PC-9 (cell line): ENCODE data around the gene GPR183. TPM values are rescaled to one million over a fixed set of nuclear protein-coding genes. Genes with fewer than 3 reads are reported as not detected.

Source experiments
- BruUV-seq: library from RNA; stranded (reverse); fragments of 400-500 nt; replicated peaks from 2 replicates; lab custom pipeline; 2021; lab: Mats Ljungman, UMichigan
- CTCF ChIA-PET: fragments of 300-600 bp; sonication (Branson Sonifier 250); formaldehyde crosslinking; loops from one replicate; lab custom pipeline; 2022; ENCODE audit warnings: antibody characterized with exemption; lab: Charles Lee
- POLR2A ChIA-PET: fragments of 300-600 bp; sonication (Branson Sonifier 250); formaldehyde crosslinking; loops from one replicate; lab custom pipeline; 2022; ENCODE audit warnings: antibody characterized with exemption; ENCODE audit not compliant: unreplicated experiment; lab: Charles Lee
- DNase-seq, 2 experiments: peaks; one replicate each; pipeline versions ENCODE4 v3.0.0 to v3.0.0-alpha.2; 2015 to 2022; ENCODE audit warnings: mixed read lengths in 1 of 2
- H2AFZ ChIP-seq: fragments of 200-600 bp; sonication (generic); 2 replicates; pipeline ENCODE4 v1.8.1; 2017; ENCODE audit warnings: antibody characterized with exemption
- H3F3A ChIP-seq: fragments of 200-600 bp; sonication (generic); 2 replicates; pipeline ENCODE4 v1.8.1; 2017; ENCODE audit warnings: antibody characterized with exemption, mild to moderate bottlenecking, low read depth; ENCODE audit not compliant: insufficient read depth
- H3K27ac ChIP-seq: fragments of 200-600 bp; sonication (generic); 2 replicates; pipeline ENCODE4 v1.6.1; 2016; ENCODE audit warnings: mixed run types
- H3K27me3 ChIP-seq: fragments of 200-600 bp; sonication (generic); 2 replicates; pipeline ENCODE4 v1.6.1; 2016; ENCODE audit warnings: low read depth, mixed run types; ENCODE audit not compliant: insufficient read depth
- H3K36me3 ChIP-seq: fragments of 200-600 bp; sonication (generic); 2 replicates; pipeline ENCODE4 v1.6.1; 2016; ENCODE audit warnings: low read depth, mixed run types
- H3K4me1 ChIP-seq: fragments of 200-600 bp; sonication (generic); replicated peaks from 2 replicates; pipeline ENCODE4 v1.6.1; 2016; ENCODE audit warnings: mixed run types; ENCODE audit not compliant: insufficient read depth
- H3K4me2 ChIP-seq: fragments of 200-600 bp; sonication (generic); 2 replicates; pipeline ENCODE4 v1.6.1; 2017; ENCODE audit warnings: mixed run types
- H3K4me3 ChIP-seq: fragments of 200-600 bp; sonication (generic); 2 replicates; pipeline ENCODE4 v1.6.1; 2016; ENCODE audit warnings: mixed run types
- H3K79me2 ChIP-seq: fragments of 200-600 bp; sonication (generic); 2 replicates; pipeline ENCODE4 v1.6.1; 2017; ENCODE audit warnings: low read depth, mixed run types
- H3K9me2 ChIP-seq: fragments of 200-600 bp; sonication (generic); 2 replicates; pipeline ENCODE4 v1.8.1; 2017; ENCODE audit warnings: mild to moderate bottlenecking; ENCODE audit not compliant: insufficient read depth
- H3K9me3 ChIP-seq: fragments of 200-600 bp; sonication (generic); 2 replicates; pipeline ENCODE4 v1.8.1; 2016; ENCODE audit warnings: low read depth; ENCODE audit not compliant: insufficient read depth
- H4K20me1 ChIP-seq: fragments of 200-600 bp; sonication (generic); 2 replicates; pipeline ENCODE4 v1.8.1; 2017; ENCODE audit not compliant: insufficient read depth
- EZH2 ChIP-seq: fragments of 200-600 bp; sonication (generic); IDR thresholded peaks from 2 replicates; pipeline ENCODE4 v1.8.0; 2017; ENCODE audit warnings: antibody characterized with exemption, low read depth
- intact Hi-C: fragments of 100-400 bp; cut with micrococcal nuclease; formaldehyde crosslinking; loops from one replicate; pipeline ENCODE4 v1.10.0; 2022; ENCODE audit not compliant: unreplicated experiment
- total RNA-seq: library from RNA; stranded (reverse); gene quantifications from 2 replicates; pipeline ENCODE4 v1.2.3, GENCODE V29; 2021
- TF ChIP-seq, protein P1 (sequence below): fragments of 200-600 bp; sonication (generic); conservative IDR thresholded peaks from 2 replicates; pipeline ENCODE4 v1.6.1; 2017; ENCODE audit warnings: mixed run types, antibody characterized with exemption, mild to moderate bottlenecking, moderate library complexity

GPR183 gene
- total RNA-seq, 1 experiment from 2014 or later, result not detected

DNA sequence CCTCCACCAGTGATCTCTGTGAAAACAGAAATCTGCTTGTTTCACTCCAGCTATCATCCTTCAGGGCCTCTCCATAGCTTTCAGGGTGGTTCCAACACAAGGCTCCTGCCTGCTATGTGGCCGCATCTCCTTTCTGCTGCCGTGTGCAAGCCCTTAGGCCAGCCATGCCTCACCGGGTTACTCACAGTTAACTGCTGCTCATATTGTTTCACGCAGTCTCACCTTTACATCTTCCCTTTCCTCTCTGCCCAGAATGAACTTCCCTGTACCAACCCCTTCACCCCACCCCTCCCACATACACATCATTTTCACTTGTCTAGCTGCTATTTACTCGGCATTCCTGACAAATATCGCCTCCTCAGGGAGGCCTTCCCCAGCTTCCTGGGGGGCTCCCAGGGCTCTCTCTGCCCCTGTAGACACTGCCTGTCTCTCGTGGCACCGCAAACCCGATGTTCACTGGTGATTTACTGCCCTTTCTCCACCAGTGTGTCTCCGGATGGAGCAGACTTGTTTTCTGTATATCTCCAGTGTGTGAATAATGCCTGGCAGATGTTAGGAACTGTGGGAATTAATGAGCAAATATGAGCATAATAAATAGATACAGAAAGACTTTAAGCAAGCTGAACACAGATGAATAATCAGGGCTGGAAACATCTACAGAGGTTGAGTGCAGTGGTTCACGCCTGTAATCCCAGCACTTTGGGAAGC, 39.3 kb upstream of the GPR183 start:
- no peaks in the 10 kb centered on the region for H3K27me3 ChIP-seq
- H3K4me1 ChIP-seq, result no peaks in the 10 kb centered on the region
- ChIA-PET CTCF (no interaction called here), POLR2A (no interaction called here)
- no peak for DNase-seq
- H3K4me3 ChIP-seq, result no peak overlapping the region
- no peaks in the 10 kb centered on the region; the same call in 1 of the 2 replicates for H3F3A ChIP-seq
- H4K20me1 ChIP-seq, result peaks cover 5% of the 10 kb centered on the region; the same call in 1 of the 2 replicates
- H3K36me3 ChIP-seq, result 0 out of 2 replicates have a peak, but pooled peaks cover 14% of the 10 kb centered on the region
- H3K79me2 ChIP-seq, result no peaks in the 10 kb centered on the region
- no peak overlapping the region for H2AFZ ChIP-seq
- H3K27ac ChIP-seq, result no peak overlapping the region
- H3K9me2 ChIP-seq, result no peaks in the 10 kb centered on the region
- BruUV-seq, result no TSS peak
- H3K4me2 ChIP-seq, result no peak overlapping the region
- no peaks in the 10 kb centered on the region for H3K9me3 ChIP-seq
- intact Hi-C loops, result no loop called here
- TF ChIP-seq EZH2, result no peak
- TF ChIP-seq, protein P1, sequence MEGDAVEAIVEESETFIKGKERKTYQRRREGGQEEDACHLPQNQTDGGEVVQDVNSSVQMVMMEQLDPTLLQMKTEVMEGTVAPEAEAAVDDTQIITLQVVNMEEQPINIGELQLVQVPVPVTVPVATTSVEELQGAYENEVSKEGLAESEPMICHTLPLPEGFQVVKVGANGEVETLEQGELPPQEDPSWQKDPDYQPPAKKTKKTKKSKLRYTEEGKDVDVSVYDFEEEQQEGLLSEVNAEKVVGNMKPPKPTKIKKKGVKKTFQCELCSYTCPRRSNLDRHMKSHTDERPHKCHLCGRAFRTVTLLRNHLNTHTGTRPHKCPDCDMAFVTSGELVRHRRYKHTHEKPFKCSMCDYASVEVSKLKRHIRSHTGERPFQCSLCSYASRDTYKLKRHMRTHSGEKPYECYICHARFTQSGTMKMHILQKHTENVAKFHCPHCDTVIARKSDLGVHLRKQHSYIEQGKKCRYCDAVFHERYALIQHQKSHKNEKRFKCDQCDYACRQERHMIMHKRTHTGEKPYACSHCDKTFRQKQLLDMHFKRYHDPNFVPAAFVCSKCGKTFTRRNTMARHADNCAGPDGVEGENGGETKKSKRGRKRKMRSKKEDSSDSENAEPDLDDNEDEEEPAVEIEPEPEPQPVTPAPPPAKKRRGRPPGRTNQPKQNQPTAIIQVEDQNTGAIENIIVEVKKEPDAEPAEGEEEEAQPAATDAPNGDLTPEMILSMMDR, result no peak

DNA sequence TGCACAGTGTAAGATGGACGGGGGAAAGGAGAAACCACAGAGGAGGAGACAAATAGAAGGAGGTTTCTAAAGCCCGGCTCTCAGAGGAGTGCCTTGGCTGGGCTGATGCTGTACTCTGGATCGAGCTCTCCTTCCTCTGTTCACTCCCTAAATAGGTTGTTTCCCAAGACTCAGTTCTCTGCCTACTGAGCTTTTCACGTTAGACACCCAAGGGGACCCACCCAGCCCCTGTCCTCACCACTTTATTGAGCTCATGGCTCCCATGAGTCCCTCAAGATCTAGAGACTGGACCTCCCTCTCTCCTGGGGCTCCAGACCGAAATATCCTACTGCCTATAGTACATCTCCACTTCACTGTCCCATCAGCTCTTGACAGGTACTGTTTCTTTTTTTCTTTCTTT, 38.1 kb upstream of the GPR183 start:
- H3K27me3 ChIP-seq, result no peaks in the 10 kb centered on the region
- no TSS peak for BruUV-seq
- no peak for DNase-seq
- H2AFZ ChIP-seq, result no peak overlapping the region
- no peaks in the 10 kb centered on the region for H3K9me3 ChIP-seq
- no peak overlapping the region for H3K4me2 ChIP-seq
- H3K9me2 ChIP-seq, result no peaks in the 10 kb centered on the region
- CTCF ChIA-PET, result no interaction called here
- H3K36me3 ChIP-seq, result peaks cover 24% of the 10 kb centered on the region
- no peak overlapping the region for H3K27ac ChIP-seq
- intact Hi-C loops, result no loop called here
- no peaks in the 10 kb centered on the region for H4K20me1 ChIP-seq
- no peak for TF ChIP-seq EZH2
- TF ChIP-seq, protein P1, result no peak
- POLR2A ChIA-PET, result no interaction called here
- H3K4me1 ChIP-seq, result no peaks in the 10 kb centered on the region
- no peaks in the 10 kb centered on the region for H3K79me2 ChIP-seq
- H3F3A ChIP-seq, result no peaks in the 10 kb centered on the region
- H3K4me3 ChIP-seq, result no peak overlapping the region

DNA sequence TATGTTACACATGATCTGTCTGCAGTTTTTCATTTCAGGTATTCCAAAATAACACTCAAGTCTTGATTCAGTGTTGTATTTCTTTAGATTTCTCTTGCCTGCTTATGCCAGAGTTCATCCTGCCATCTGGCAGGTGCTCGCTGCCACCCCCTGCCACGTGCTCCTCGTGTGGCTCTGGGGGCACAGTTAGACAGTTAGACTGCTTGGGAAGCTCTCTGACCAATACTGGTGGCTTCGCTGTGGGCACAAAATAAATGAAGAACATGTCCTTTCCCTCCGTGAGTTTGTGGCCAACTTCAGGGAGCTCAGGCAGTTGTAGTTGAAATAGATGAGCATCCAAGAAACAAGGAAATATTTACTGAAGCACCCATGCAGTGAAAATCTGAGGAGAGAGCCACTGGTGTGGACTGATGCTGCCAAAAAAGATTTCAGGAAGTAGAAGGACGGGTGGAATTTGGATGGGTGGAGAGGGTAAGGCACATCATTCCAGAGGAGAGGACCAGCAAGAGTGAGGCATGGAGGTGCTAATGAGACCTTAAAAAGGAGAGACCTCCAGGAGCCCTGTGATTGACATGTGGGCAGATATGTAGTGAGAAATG, 37.5 kb upstream of the GPR183 start:
- no peak overlapping the region for H3K4me3 ChIP-seq
- POLR2A ChIA-PET, result no interaction called here
- 0 out of 2 replicates have a peak, but pooled peaks cover 3% of the 10 kb centered on the region for H3F3A ChIP-seq
- H3K27me3 ChIP-seq, result no peaks in the 10 kb centered on the region
- no peaks in the 10 kb centered on the region for H3K79me2 ChIP-seq
- H3K4me2 ChIP-seq, result no peak overlapping the region
- BruUV-seq, result no TSS peak
- CTCF ChIA-PET, result no interaction called here
- no peak overlapping the region for H2AFZ ChIP-seq
- no peaks in the 10 kb centered on the region for H4K20me1 ChIP-seq
- no peaks in the 10 kb centered on the region for H3K9me2 ChIP-seq
- intact Hi-C loops, result no loop called here
- H3K27ac ChIP-seq, result no peak overlapping the region
- H3K36me3 ChIP-seq, result peaks cover 26% of the 10 kb centered on the region
- DNase-seq, result no peak
- no peaks in the 10 kb centered on the region for H3K4me1 ChIP-seq
- H3K9me3 ChIP-seq, result no peaks in the 10 kb centered on the region
- TF ChIP-seq EZH2, result no peak
